HepG2 (cell line): ENCODE measurements around the gene HOXB6. TPM values are rescaled to one million over a fixed set of nuclear protein-coding genes. Genes with fewer than 3 reads are reported as not detected.

Experiments
- ATAC-seq: fragments of 200-7000 bp; cut with Tn5 transposase; 3 replicates; pipeline ENCODE4 v1.9.1; 2020; ENCODE audit warnings: mild to moderate bottlenecking, moderate library complexity
- BruUV-seq: library from RNA; stranded (reverse); fragments of 400-500 nt; replicated peaks from 2 replicates; lab custom pipeline; 2021; lab: Mats Ljungman, UMichigan
- CTCF ChIA-PET: fragments of 300-600 bp; formaldehyde crosslinking; extraction: SDS; loops from one replicate; lab custom pipeline; 2021; ENCODE audit warnings: low total read pairs, inconsistent platforms, low intra/inter-chr PET ratio; lab: Yijun Ruan, JAX
- POLR2A ChIA-PET: fragments of 350-600 bp; sonication (Branson Sonifier 250); formaldehyde crosslinking; loops from one replicate; lab custom pipeline; 2020; ENCODE audit warnings: antibody characterized with exemption, inconsistent platforms; lab: Yijun Ruan, JAX
- DNase-seq: peaks from one replicate; pipeline ENCODE4 v3.0.0-alpha.2; 2015; ENCODE audit warnings: low spot score
- FAIRE-seq: peaks from 3 replicates; lab custom pipeline; 2011; peaks lifted over from hg19 to GRCh38; lab: Jason Lieb, UNC
- H2AFZ ChIP-seq: one replicate; pipeline ENCODE4 v1.6.1; 2011; ENCODE audit warnings: low read length, inconsistent platforms
- H3K27ac ChIP-seq: fragments of 300-600 bp; 3 replicates; pipeline ENCODE4 v1.8.0; 2011; ENCODE audit warnings: mixed run types, mild to moderate bottlenecking, mixed read lengths, low read length, inconsistent platforms; ENCODE audit not compliant: insufficient read depth; ENCODE audit errors: extremely low read length
- H3K27me3 ChIP-seq, 2 experiments: fragments of 200-600 bp in 1 of 2; 2 replicates in 1 of 2; 3 replicates in 1 of 2; pipeline versions ENCODE4 v1.6.0 to v1.8.0; 2011; ENCODE audit warnings: low read length in 2 of 2, mild to moderate bottlenecking in 2 of 2, moderate library complexity in 2 of 2, inconsistent platforms in 1 of 2; ENCODE audit not compliant: insufficient read depth in 2 of 2, control insufficient read depth in 1 of 2
- H3K36me3 ChIP-seq, 2 experiments: fragments of 200-600 bp in 1 of 2; replicated peaks in 1 of 2; 2 replicates in 1 of 2; 3 replicates in 1 of 2; pipeline versions ENCODE4 v1.5.1 to v1.8.0; 2011; ENCODE audit warnings: low read length in 2 of 2, inconsistent platforms in 1 of 2; ENCODE audit not compliant: insufficient read depth in 2 of 2, control insufficient read depth in 1 of 2
- H3K4me1 ChIP-seq: 2 replicates; pipeline ENCODE4 v1.5.1; 2012; ENCODE audit warnings: low read length, inconsistent platforms; ENCODE audit not compliant: insufficient read depth
- H3K4me2 ChIP-seq: 2 replicates; pipeline ENCODE4 v1.6.0; 2011; ENCODE audit warnings: low read depth, low read length, inconsistent platforms
- H3K4me3 ChIP-seq, 3 experiments: fragments of 200-600 bp in 1 of 3; sonication (generic), shearing (Covaris generic) in 1 of 3; replicated peaks in 1 of 3; 2 replicates each; pipeline ENCODE4 v1.5.1; 2011 to 2016; ENCODE audit warnings: low read length in 3 of 3, inconsistent platforms in 2 of 3, low read depth in 2 of 3, mild to moderate bottlenecking in 2 of 3, control low read depth in 1 of 3, mixed read lengths in 1 of 3; ENCODE audit not compliant: insufficient read depth in 1 of 3
- H3K79me2 ChIP-seq: one replicate; pipeline ENCODE4 v1.6.1; 2011; ENCODE audit warnings: low read length, inconsistent platforms; ENCODE audit not compliant: insufficient read depth
- H3K9ac ChIP-seq: 2 replicates; pipeline ENCODE4 v1.6.0; 2011; ENCODE audit warnings: mild to moderate bottlenecking, low read depth, low read length, inconsistent platforms; ENCODE audit not compliant: insufficient read depth
- H3K9me3 ChIP-seq: 2 replicates; pipeline ENCODE4 v1.5.1; 2012; ENCODE audit warnings: mild to moderate bottlenecking, low read length
- H4K20me1 ChIP-seq: 2 replicates; pipeline ENCODE4 v1.6.0; 2011; ENCODE audit warnings: inconsistent platforms, mild to moderate bottlenecking, low read length, moderate library complexity; ENCODE audit not compliant: insufficient read depth
- AHR ChIP-seq: IDR thresholded peaks from 2 replicates; pipeline ENCODE4 v1.6.1; 2018; ENCODE audit warnings: missing genetic modification reagents, missing compliant biosample characterization
- ATRX ChIP-seq: sonication (generic); formaldehyde crosslinking; IDR thresholded peaks from 2 replicates; pipeline ENCODE4 v1.4.0; 2020; ENCODE audit warnings: missing genetic modification reagents, borderline replicate concordance
- HINFP ChIP-seq: sonication (generic); formaldehyde crosslinking; IDR thresholded peaks from 2 replicates; pipeline ENCODE4 v1.4.0; 2020; ENCODE audit warnings: low read depth, mild to moderate bottlenecking, missing genetic modification reagents
- MTF2 ChIP-seq: sonication (generic); formaldehyde crosslinking; IDR thresholded peaks from 2 replicates; pipeline ENCODE4 v1.5.0; 2020; ENCODE audit warnings: missing genetic modification reagents, borderline replicate concordance
- RELA ChIP-seq: sonication (generic); formaldehyde crosslinking; IDR thresholded peaks from 2 replicates; pipeline ENCODE4 v1.4.0; 2020; ENCODE audit warnings: missing genetic modification reagents
- RXRA ChIP-seq: sonication (generic); formaldehyde crosslinking; IDR thresholded peaks from 2 replicates; pipeline ENCODE4 v1.5.1; 2020; ENCODE audit warnings: missing genetic modification reagents
- STAT6 ChIP-seq: sonication (generic); formaldehyde crosslinking; IDR thresholded peaks from 2 replicates; pipeline ENCODE4 v1.4.0; 2020; ENCODE audit warnings: missing genetic modification reagents, mild to moderate bottlenecking, borderline replicate concordance
- TARDBP ChIP-seq: sonication (generic); formaldehyde crosslinking; IDR thresholded peaks from 2 replicates; pipeline ENCODE4 v1.8.0; 2022; ENCODE audit warnings: mild to moderate bottlenecking, missing genetic modification reagents
- TSC22D2 ChIP-seq: sonication (generic); formaldehyde crosslinking; IDR thresholded peaks from 2 replicates; pipeline ENCODE4 v1.5.1; 2020; ENCODE audit warnings: missing genetic modification reagents, mild to moderate bottlenecking, borderline replicate concordance
- U2AF1 ChIP-seq: fragments of 200-400 bp; formaldehyde crosslinking; optimal IDR thresholded peaks from 2 replicates; pipeline ENCODE3; 2017; ENCODE audit warnings: mild to moderate bottlenecking, low read depth, low read length
- ZBTB40 ChIP-seq, 2 experiments: fragments of 450-650 bp in 1 of 2; sonication (generic) in 1 of 2; formaldehyde crosslinking in 1 of 2; IDR thresholded peaks; 2 replicates each; pipeline versions ENCODE4 v1.6.1 to v1.8.0; 2016 to 2022; ENCODE audit warnings: antibody characterized with exemption in 1 of 2, mild to moderate bottlenecking in 1 of 2, missing genetic modification reagents in 1 of 2
- ZC3H4 ChIP-seq: sonication (generic); formaldehyde crosslinking; IDR thresholded peaks from 2 replicates; pipeline ENCODE4 v1.4.0; 2020; ENCODE audit warnings: missing genetic modification reagents, borderline replicate concordance
- WGBS: methylation state at CpG from one replicate; pipeline ENCODE4 v1.1.6; 2017; ENCODE audit warnings: low lambda C conversion rate; 5-methylcytosine and 5-hydroxymethylcytosine counted together
- in situ Hi-C: cut with HindIII; loops from 2 replicates; pipeline ENCODE4 v1.10.0; 2017; ENCODE audit warnings: low pct_unique_long_range_greater_than_20kb; ENCODE audit not compliant: extremely low pct_ligation_motif_present
- intact Hi-C: fragments of 100-400 bp; cut with micrococcal nuclease; formaldehyde crosslinking; loops from one replicate; pipeline ENCODE4 v1.10.0; 2022; ENCODE audit not compliant: unreplicated experiment
- polyA plus RNA-seq, 8 experiments: library from polyadenylated mRNA; depleted of rRNA in 3 of 8; stranded (reverse) in 7 of 8; unstranded in 1 of 8; fragments of >200 nt; fragmentation: Illumina TruSeq in 4 of 8; extraction: Trizol in 4 of 8; gene quantifications; 2 replicates each; pipeline versions ENCODE4 v1.2.1 to v1.2.3, GENCODE V29; 2011 to 2016; ENCODE audit warnings: low read depth in 4 of 8, missing spikeins in 1 of 8, mixed read lengths in 1 of 8; ENCODE audit not compliant: insufficient read depth in 1 of 8
- total RNA-seq, 5 experiments: library from RNA; depleted of rRNA; stranded (reverse); fragments of >200 nt; fragmentation: Illumina TruSeq; extraction: Trizol; gene quantifications; 2 replicates each; pipeline ENCODE4 v1.2.3, GENCODE V29; 2016; ENCODE audit warnings: low read depth in 1 of 5

The HOXB6 gene
- total and polyA plus RNA-seq, 2 of the 13 experiments (the other 11 are each of a cell fraction or from before 2014, with no cell fraction given): not detected

GRCh38 chr17:48622857-48623256 is 18.1 kb upstream of the HOXB6 start:
- intact Hi-C loops: no loop called here
- H4K20me1 ChIP-seq: peaks cover 3% of the 10 kb centered on the region; the same call in 1 of the 2 replicates
- no peak for TF ChIP-seq ZC3H4 (CRISPR knock-in tag)
- TF ChIP-seq RXRA (CRISPR knock-in tag): no peak
- no peak for TF ChIP-seq HINFP (CRISPR knock-in tag)
- no peak for TF ChIP-seq STAT6 (CRISPR knock-in tag)
- no peak for TF ChIP-seq U2AF1
- no peak for TF ChIP-seq ZBTB40 (IDR thresholded peaks at IDR 0.05)
- no peak for TF ChIP-seq ZBTB40 (CRISPR knock-in tag; IDR thresholded peaks at IDR 0.05)
- no peak for TF ChIP-seq TARDBP (CRISPR knock-in tag)
- TF ChIP-seq RELA (CRISPR knock-in tag): no peak
- TF ChIP-seq AHR (CRISPR knock-in tag): no peak
- TF ChIP-seq ATRX (CRISPR knock-in tag): no peak
- TF ChIP-seq MTF2 (CRISPR knock-in tag): no peak
- TF ChIP-seq TSC22D2: no peak

More at GRCh38 chr17:48622857-48623256, 18.1 kb upstream of the HOXB6 start:
- WGBS: 22% methylated on average over 11 of the region's 11 CpGs
- no peak overlapping the region for H3K4me3 ChIP-seq
- in situ Hi-C loops: no loop called here
- no peaks in the 10 kb centered on the region for H3K4me1 ChIP-seq
- no TSS peak for BruUV-seq
- FAIRE-seq (no peak), ATAC-seq (no peak), DNase-seq (no peak)
- no peak overlapping the region for H3K27ac ChIP-seq
- POLR2A ChIA-PET: no interaction called here
- no peaks in the 10 kb centered on the region for H3K79me2 ChIP-seq
- no peak overlapping the region for H2AFZ ChIP-seq
- H3K9me3 ChIP-seq: no peaks in the 10 kb centered on the region
- H3K9ac ChIP-seq: no peak overlapping the region
- CTCF ChIA-PET: no interaction called here
- no peak overlapping the region for H3K4me2 ChIP-seq
- no peaks in the 10 kb centered on the region for H3K36me3 ChIP-seq
- peaks cover 48 to 97% of the 10 kb centered on the region in 2 experiments for H3K27me3 ChIP-seq
